Measurements from ENCODE around the gene GTF2H1.
"Not testable (repeated sequence)": the region's sequence is repeated elsewhere in the genome, so short reads cannot be mapped to it uniquely, and the experiment has no call there.

GTF2H1 gene

GRCh38 chr11:18317551-18317950 is 4.8 kb upstream of the GTF2H1 start:
- H3K4me3 ChIP-seq (ENCODE audit: low read depth, low read length), result no peak overlapping the region

GRCh38 chr11:18319914-18320313 is 2.5 kb upstream of the GTF2H1 start:
- no peak overlapping the region for H3K4me3 ChIP-seq (ENCODE audit: low read depth, low read length)

DNA sequence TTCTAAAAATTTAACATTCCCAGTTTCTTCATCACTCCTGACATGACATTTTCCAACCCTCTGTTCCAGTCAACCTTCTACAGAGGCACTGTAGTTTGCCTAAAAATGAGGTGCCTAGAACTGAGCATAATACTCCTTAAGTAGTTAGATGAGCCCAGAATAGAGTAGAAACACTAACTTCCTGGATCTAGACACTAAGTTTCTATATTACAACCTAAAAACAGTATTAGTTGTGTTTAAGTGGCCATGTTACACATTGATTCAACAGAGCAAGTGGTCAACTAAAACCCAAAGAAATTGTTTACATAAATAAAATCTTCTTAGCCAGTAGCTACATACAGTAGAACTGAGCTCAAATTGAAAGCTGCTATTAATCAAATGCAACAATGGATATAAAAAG is 1.8 kb upstream of the GTF2H1 start:
- no peak overlapping the region for H3K4me3 ChIP-seq (ENCODE audit: low read depth, low read length)

DNA sequence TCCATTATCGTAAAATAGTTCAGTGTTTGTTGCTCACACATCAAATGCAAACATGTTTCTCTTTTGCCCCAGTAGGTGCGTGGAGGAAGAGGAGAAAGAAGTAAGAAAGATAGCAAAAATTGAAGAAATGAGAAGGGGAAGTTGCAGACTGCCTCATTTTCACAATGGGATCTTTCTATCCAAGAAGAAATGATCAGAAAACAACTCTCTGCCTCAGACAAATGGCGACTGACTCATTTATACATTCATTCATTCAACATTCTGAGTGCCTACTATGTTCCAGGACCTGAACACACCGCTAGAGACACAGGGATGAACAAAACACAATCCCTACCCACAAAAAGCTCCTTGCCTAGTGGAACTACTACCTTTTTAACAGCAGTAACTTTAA is 794 bp upstream of the GTF2H1 start:
- H3K4me3 ChIP-seq (ENCODE audit: low read depth, low read length), result peak overlapping the region; percentile 95

DNA sequence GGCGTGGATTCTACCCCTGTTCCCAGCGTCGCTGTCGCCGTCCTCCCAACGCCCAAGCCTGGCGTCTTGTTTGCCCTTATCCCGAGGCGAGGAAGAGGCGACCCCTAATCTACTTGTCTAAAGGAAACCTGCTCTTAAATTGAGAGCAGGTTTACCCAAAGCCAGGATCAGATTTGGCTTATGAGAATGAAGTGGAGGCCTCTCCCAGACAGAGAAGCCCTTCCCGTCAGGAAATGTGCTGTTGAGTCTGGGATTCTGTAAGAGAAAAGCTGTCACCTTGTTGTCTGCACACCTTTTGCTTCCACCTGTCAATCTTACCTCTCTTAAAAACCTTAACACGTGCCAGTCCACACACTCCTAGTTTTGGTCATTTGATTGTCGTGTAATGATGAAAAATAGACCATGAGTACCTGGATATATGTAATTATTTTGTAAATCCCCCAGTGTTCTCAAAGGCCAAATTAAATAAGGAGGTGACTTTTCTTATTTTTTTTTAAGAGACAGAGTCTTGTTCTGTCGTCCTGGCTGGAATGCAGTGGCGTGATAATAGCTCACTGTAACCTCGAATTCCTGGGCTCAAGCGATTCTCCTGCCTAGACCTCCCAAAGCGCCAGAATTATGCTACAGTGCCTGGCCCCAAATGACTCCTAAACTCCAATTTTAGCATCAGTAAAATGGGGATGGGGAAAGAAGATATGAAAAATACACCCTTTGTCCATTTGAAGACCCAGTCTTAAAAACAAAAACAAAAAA is 627 bp downstream of the GTF2H1 start:
- H3K4me3 ChIP-seq (ENCODE audit: low read depth, low read length), result peak overlapping the region; percentile 95

GRCh38 chr11:18323881-18324280 is 1.5 kb downstream of the GTF2H1 start:
- H3K4me3 ChIP-seq (ENCODE audit: low read depth, low read length), result not testable (repeated sequence)

DNA sequence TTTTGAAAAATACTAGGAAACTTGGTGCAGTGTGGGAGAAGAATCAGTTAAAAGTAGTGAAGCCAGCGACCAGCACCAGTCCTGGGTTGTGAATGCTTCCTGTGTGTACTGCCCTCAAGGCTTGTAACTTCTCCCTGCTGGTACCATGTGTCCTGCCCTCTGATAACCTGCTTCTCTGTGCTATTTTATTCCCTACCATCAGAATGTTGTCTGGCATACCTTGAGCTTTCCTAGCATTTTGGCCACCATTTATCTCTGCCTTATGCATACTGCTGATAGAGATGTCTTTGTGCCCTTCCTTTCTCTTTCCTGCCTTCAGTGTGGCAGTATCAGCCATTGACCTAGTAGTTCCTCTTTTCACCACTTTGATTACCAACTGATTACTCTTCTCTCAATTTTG is 2.0 kb downstream of the GTF2H1 start:
- no peak overlapping the region for H3K4me3 ChIP-seq (ENCODE audit: low read depth, low read length)

GRCh38 chr11:18329196-18329870 is 7.0 kb downstream of the GTF2H1 start:
- no peak overlapping the region for H3K4me3 ChIP-seq (ENCODE audit: low read depth, low read length)

DNA sequence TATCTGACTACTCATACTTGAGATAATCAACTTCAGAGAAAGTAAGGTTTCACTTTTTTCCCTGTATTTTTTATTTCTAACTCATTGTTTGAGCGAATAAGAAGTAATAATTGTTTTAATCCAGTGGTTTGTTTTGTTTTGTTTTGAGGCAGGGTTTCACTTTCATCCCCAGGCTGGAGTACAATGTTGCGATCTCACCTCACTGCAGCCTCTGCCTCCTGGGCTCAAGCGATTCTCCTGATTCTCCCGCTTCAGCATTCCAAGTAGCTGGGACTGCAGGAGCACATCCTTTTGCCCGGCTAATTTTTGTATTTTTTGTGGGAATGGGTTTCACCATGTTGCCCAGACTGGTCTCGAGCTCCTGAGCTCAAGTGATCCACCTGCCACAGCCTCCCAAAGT is 8.6 kb downstream of the GTF2H1 start:
- H3K4me3 ChIP-seq (ENCODE audit: low read depth, low read length), result no peak overlapping the region

DNA sequence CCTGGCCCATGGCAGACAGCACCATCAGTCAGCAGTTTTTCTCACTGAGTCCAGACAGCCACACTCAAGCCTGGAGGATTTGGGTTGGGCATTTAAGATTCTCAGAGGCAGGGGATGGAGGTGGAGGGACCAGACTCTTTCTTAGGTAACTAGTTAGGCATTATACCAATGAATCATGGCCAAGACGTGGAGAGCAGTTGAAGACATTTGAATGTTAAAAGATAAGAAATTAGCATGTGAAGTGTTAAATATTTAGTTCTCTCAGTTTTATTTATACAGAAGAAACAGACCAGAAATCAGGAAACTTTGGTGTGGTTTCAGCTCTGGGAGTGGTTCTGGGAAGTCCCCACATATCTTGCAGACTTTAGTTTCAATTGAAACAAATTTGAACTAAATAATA is 9.9 kb downstream of the GTF2H1 start:
- no peak overlapping the region for H3K4me3 ChIP-seq (ENCODE audit: low read depth, low read length)

GRCh38 chr11:18332891-18333290 is 10.5 kb downstream of the GTF2H1 start:
- H3K4me3 ChIP-seq (ENCODE audit: low read depth, low read length), result no peak overlapping the region

GRCh38 chr11:18347471-18348125 is 25.2 kb downstream of the GTF2H1 start:
- no peak overlapping the region for H3K4me3 ChIP-seq (ENCODE audit: low read depth, low read length)

GRCh38 chr11:18352581-18352980 is 30.2 kb downstream of the GTF2H1 start:
- H3K4me3 ChIP-seq (ENCODE audit: low read depth, low read length), result no peak overlapping the region

GRCh38 chr11:18358646-18359045 is 36.3 kb downstream of the GTF2H1 start:
- no peak overlapping the region for H3K4me3 ChIP-seq (ENCODE audit: low read depth, low read length)

- H3K4me3 ChIP-seq (ENCODE audit: low read depth, low read length), result no peak overlapping the region
These were observed 38.8 kb downstream of the GTF2H1 start for GRCh38 chr11:18361154-18361553.

- no peak overlapping the region for H3K4me3 ChIP-seq (ENCODE audit: low read depth, low read length)
These were observed 42.2 kb downstream of the GTF2H1 start for GRCh38 chr11:18364495-18365073.

DNA sequence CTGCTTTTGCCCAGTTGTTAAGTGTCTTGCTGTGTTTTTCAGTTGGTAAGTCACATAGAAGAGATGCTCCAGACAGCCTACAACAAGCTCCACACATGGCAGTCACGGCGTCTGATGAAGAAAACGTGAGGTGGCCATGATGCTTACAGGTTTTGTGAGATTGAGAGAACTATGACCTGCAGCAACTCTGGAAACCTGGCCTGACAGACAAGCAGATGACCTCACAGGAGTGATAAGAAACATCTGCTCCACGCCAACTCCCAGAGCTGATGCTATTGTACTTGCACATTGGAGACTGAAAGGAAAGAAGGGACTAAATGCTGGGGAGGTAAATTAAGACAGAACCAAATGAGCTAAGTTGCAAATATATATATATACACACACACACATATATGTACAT is 43.4 kb downstream of the GTF2H1 start:
- no peak overlapping the region for H3K4me3 ChIP-seq (ENCODE audit: low read depth, low read length)

- H3K4me3 ChIP-seq (ENCODE audit: low read depth, low read length), result no peak overlapping the region
These were observed 43.9 kb downstream of the GTF2H1 start for GRCh38 chr11:18366286-18366685.

- H3K4me3 ChIP-seq (ENCODE audit: low read depth, low read length), result no peak overlapping the region
These were observed 45.1 kb downstream of the GTF2H1 start for GRCh38 chr11:18367431-18367830.

DNA sequence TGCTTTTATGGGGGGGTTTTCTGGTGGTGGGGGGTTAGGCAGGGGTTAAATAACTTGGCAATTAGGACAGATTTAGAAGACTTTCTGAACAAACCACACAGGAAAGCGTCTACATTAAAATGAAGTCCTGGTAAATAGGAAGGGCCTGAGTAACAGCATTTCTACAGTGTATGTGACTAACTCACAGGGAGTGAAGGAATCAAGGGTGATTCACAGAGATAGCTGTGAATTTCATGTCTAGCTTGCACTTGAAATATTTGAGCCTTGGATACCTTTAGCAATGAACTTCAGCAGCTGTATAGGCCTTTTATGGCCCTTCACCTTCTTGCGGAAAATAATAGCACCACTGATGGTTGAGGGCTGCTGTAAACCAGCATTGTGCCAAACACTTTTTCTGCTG is 45.9 kb downstream of the GTF2H1 start:
- no peak overlapping the region for H3K4me3 ChIP-seq (ENCODE audit: low read depth, low read length)

GRCh38 chr11:18369398-18369797 is 47.0 kb downstream of the GTF2H1 start:
- H3K4me3 ChIP-seq (ENCODE audit: low read depth, low read length), result no peak overlapping the region

DNA sequence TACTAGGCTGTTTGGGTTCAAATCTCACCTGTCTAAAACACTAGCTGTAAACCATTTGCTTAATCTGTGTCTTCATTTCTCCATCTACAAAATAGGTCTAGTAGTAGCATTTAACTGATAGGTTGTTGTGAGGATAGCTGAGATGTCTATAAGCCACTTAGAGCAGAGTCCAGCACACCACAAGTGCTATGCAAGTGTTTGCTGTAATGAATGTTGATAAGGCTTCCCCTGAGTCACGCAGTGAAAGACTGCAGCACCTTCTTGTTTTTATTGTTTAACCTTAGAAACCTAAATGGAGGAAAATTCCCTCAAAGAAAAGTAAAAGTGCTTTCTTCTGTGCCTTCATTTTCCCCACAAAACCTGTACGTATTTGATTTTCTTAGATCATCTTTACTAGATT is 48.9 kb downstream of the GTF2H1 start:
- H3K4me3 ChIP-seq (ENCODE audit: low read depth, low read length), result no peak overlapping the region

Data from iPS-11a (cell line).